ENCODE measurements around the gene BCAP29.

DNA sequence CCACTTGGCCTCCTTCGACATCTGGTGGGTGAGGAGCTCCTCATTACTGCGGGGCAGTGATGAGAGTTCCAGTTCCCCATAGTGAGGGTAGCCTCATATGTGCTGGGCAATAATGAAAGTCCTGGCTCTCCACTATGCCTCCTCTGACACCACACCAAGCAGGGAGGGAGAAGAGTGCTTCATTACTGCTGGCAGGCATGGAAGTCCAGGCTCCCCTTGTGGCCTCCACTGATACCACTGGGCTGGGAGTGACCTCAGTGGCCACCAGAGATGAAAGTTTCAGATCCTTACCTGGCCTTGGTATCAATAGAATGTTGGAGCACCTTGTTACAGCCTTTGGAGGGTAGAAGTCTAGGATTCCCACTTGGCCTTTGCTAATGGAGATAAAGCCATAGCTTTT is 9.7 kb upstream of the BCAP29 start:
- TF ChIP-seq, protein P1, sequence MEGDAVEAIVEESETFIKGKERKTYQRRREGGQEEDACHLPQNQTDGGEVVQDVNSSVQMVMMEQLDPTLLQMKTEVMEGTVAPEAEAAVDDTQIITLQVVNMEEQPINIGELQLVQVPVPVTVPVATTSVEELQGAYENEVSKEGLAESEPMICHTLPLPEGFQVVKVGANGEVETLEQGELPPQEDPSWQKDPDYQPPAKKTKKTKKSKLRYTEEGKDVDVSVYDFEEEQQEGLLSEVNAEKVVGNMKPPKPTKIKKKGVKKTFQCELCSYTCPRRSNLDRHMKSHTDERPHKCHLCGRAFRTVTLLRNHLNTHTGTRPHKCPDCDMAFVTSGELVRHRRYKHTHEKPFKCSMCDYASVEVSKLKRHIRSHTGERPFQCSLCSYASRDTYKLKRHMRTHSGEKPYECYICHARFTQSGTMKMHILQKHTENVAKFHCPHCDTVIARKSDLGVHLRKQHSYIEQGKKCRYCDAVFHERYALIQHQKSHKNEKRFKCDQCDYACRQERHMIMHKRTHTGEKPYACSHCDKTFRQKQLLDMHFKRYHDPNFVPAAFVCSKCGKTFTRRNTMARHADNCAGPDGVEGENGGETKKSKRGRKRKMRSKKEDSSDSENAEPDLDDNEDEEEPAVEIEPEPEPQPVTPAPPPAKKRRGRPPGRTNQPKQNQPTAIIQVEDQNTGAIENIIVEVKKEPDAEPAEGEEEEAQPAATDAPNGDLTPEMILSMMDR (IDR thresholded peaks at IDR 0.05): no peak
- no peak for TF ChIP-seq EZH2phosphoT487 (IDR thresholded peaks at IDR 0.05)
- TF ChIP-seq EZH2 (IDR thresholded peaks at IDR 0.05): no peak
